HG03521 (cell line): ENCODE data around the gene LSAMP.
"Not testable (repeated sequence)": the region's sequence is repeated elsewhere in the genome, so short reads cannot be mapped to it uniquely, and the experiment has no call there.

Experiments used
- ATAC-seq: cut with Tn5 transposase; IDR thresholded peaks from one replicate; pipeline ENCODE4 v1.9.1; 2021; ENCODE audit warnings: mild to moderate bottlenecking, moderate library complexity; ENCODE audit not compliant: unreplicated experiment

The LSAMP gene

GRCh38 chr3:116247605-116248004 is 197.7 kb downstream of the LSAMP start:
- no peak for ATAC-seq

- ATAC-seq = no peak
These were observed 198.8 kb downstream of the LSAMP start for GRCh38 chr3:116246406-116246980.

DNA sequence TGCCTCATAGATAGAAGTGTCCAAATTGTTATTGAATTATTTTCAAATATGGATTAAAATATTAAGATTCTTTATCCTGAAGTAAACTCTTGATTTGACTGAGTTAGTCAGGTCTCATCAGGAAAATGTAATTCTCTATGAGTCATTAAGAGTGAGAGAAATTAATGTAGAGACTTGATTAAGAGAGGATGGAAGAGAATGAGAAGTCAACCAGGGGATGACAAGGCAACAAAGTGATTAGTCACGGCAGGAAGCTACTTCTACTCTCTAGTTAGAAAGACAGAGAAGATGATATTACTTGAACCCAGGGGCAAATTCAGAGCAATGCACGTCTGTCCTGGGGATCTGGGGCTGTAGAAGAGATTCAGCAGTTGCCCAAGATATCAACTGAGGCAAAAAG is 202.5 kb downstream of the LSAMP start:
- ATAC-seq = no peak

DNA sequence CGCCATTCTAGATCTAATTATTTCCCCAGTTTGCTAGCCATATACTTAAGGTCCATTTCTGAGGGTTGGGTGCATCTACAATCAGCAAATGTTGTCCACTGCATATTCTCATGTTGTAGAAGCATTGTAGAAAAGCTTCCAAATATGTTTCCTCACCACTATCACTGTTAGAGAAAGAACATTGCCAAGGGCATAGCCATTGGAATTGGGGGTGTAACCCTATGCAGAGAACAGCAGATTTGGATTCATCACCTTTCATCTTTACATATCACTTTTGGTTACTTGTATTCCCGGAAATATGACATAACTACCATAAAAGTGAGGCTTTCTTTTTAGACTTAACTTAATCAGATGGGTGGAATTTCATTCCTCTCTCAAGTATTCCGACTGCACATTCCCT is 203.6 kb downstream of the LSAMP start:
- no peak for ATAC-seq

DNA sequence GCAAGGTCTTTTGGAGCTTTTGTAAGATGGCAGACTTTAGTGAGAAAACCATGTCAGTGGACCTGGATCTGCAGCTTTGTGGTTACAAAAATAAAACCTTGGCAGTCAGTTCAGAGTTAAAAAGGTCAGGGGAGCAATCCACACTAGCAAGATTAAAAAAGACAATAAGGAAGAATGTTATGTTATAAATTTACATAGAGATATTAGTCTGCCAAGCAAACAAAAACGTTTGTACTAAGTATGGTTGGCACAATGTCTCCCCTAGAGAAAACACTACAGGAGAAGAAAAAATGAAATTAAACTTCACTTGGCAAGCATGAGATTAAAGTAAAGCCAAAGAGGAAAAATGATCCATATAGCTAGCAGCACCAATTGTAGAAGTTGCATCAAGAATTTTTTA is 205.0 kb downstream of the LSAMP start:
- ATAC-seq = no peak

GRCh38 chr3:116238846-116239565 is 206.3 kb downstream of the LSAMP start:
- no peak for ATAC-seq

DNA sequence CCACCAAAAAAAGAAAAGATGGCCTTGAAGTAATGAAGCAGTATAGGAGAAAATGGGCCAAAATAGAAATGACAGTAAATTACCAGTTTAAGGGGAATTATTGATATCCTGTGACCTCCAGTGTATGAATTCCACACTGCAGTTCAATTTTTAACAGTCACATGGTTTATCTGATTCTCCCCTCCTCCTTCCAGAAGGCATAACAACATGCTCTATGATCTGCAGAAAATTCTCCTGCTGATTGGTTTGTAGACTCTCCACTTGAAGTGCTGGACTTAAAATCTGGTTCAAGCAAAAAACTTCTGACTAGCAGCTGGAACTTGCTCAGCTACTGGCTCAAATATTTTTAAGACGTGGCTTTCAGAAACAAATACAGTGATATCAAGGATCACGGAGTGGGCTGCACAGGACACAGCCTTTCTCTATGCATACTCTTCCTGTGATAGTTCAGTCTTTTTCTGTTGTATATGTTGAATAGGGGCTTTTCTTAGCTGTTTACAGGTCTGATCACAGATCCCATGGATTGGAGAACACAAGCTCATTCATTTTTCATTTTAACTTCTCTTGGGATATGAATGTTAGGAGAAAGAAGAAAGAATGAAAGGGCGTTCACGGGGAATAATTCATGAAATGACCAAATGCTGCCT is 211.5 kb downstream of the LSAMP start:
- ATAC-seq = no peak

- ATAC-seq = no peak
These were observed 214.8 kb downstream of the LSAMP start for GRCh38 chr3:116230431-116231020.

DNA sequence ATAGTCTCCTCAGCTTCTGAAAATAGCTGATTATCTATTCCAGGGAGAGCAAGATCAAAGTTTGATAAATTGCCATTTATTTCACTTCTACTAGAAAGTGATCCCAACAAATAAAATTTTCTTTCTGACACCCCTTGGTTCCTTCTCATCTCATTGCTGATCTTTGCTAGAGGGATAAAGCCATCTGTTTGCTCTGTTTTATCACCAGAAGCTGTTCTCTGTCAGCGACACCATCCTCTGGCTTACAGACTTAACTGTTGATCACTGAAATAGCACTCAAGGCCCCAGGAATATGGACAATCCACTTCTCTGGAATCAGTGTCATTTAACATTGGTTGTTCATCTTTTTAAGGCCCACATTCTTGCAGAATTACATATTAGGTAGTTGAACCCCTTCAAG is 219.0 kb downstream of the LSAMP start:
- ATAC-seq = no peak

- ATAC-seq = no peak
These were observed 228.5 kb downstream of the LSAMP start for GRCh38 chr3:116216761-116217160.

DNA sequence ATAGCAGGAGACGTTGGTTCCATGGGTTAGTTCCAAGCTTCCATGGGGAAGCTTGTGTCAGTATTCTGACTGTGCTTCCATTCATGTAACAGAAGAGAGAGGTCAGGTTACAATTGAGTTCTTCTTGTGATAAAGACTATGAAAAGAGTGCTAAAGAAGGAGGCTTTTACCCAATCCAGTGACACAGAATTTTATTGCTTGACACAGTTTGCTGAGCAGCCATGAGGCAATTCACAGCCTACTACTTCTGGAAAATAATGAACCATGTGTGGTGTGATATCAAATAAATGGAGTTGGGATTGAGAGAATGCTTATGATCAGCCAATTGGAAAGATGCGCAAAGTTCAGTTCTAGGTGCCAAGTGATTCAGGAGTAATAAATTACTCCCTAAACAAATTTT is 233.4 kb downstream of the LSAMP start:
- no peak for ATAC-seq

DNA sequence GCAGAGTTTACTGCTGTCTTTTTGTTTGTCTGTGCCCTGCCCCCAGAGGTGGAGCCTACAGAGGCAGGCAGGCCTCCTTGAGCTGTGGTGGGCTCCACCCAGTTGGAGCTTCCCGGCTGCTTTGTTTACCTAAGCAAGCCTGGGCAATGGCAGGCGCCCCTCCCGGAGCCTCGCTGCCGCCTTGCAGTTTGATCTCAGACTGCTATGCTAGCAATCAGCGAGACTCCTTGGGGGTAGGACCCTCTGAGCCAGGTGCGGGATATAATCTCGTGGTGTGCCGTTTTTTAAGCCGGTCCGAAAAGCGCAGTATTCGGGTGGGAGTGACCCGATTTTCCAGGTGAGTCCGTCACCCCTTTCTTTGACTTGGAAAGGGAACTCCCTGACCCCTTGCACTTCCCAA is 236.5 kb downstream of the LSAMP start:
- ATAC-seq = not testable (repeated sequence)

DNA sequence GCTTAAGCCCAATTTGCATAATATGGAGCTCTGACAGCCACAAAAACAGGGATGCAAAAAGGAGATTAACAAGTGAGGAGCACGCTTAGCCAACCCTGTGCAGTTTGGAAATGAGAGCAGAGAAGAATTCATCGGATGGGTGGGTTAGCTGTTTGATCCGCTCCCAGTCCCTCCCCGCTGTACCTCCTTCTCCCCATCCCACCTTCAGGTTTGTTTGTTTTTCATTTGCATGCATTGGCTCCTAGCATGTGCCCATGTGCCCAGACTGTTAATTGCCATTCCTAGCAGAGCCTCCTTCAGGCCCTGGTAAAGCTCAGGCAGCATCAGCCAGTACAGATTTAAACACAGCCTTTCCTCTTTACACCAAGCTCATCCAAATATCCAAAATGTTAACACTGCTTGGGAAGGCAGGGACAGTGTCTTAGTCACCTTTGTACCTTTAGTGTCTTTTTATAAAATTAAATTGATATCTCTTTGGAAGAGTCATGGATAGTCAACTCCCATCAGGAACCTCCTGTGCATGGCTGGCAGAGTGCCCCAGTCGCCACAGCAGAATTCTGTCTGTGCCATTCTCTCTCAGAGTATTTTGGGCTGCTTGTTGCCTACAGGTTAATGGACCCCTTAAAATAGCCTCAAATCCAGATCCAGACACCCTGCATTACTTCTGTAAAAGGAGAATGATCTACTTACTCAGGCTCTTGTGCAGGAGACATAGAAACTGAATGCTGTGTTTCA is 244.2 kb downstream of the LSAMP start:
- ATAC-seq = no peak

- no peak for ATAC-seq
These were observed 246.2 kb downstream of the LSAMP start for GRCh38 chr3:116199063-116199462.

DNA sequence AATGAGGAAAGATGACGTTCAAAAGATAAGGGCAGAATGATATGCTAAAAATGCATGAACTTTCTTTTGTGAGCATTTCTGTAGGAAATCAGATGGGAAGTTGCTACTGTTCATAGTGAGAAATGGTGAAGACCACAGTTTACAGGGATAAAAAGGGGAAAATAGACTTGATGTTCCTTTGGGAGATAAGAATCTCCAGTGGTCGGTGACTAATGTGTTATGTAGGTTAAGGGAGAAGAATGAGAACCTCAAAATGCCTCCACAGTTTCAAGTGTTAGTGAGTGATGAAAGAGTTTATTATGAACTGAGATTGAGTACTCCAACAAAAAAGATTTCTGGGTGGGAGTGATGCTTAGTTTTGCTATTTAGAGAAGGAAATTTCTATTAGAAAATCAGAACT is 247.2 kb downstream of the LSAMP start:
- no peak for ATAC-seq

DNA sequence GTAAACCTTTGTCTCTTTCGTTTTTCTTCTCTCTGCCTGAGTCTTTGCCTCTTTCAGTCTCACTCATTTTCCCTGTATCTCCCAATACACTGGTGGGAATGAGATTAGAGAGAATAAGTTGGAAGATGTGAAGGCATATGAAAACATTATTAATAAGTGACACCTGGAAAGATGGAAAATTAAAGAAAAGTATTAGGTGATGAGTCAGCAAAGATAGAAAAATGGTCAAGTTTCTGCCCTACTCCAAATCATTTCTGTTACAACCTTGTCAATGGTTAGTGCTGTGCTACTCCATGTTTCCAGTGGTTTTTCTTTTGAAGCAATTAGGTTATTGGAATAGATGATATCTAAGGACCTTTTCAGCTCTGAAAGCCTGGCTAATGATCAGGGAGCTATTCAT is 252.8 kb downstream of the LSAMP start:
- no peak for ATAC-seq

- ATAC-seq = no peak
These were observed 253.9 kb downstream of the LSAMP start for GRCh38 chr3:116191409-116191808.

DNA sequence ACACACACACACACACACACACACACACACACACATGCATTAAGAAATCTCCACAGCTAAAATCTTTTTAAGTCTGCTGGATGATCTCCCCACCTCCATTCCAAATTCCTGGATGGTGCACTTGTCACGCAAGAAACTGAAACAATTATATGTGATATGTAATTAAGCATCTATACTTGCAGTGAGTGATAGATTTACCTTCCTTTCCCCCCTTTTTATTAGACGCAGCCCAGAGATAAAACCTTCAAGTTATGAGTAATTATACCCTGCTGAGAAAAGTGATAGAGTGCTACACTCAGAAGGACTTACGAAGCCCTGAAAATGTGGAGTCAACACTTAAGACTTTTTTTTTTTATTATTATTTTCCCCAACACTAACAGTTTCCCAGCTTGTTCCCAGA is 255.2 kb downstream of the LSAMP start:
- no peak for ATAC-seq

GRCh38 chr3:116188231-116188785 is 257.0 kb downstream of the LSAMP start:
- ATAC-seq = no peak

DNA sequence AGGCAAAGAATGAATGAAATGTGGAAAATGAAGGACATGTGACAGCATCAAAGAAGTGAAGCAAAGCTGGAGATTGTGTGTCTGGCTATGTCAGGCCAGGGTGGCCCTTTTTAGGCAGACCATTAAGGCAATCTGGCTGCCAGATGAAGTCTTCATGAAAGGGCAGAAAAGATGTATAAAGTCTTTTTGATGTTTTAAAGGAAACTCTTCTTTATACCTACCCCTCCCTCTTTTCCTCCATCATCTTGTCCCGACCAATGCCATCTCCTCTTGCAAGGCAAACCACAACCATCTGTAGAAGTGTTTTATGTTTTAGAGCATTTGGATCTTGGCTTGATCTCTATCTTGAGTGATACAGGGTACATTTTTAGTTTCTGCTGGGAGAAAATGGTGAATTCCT is 259.2 kb downstream of the LSAMP start:
- ATAC-seq = no peak

DNA sequence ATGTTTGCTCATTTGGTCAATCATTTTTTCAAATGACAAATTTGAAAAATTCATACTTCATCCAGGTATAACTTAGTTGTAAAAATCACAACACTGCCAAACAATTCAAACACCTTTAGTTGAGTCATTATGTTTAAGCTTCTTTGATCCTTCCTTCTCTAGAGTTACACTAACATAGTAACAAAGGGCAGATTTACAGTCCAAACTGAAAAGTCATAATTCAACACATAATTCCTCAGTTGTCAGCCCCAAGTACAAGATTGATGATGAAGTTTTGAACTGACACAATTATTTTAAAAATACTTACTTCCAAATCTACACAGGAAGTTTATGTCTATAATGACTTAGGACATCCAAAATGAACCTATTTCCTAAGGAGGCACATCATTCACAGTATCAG is 264.1 kb downstream of the LSAMP start:
- no peak for ATAC-seq
